Panc1 (cell line): ENCODE measurements around the gene KMT2C. TPM values are rescaled to one million over a fixed set of nuclear protein-coding genes. Genes with fewer than 3 reads are reported as not detected.

Source experiments
- total RNA-seq: library from RNA; stranded (reverse); gene quantifications from one replicate; pipeline ENCODE4 v1.2.1, GENCODE V29; 2021; ENCODE audit not compliant: unreplicated experiment

Gene KMT2C
- total RNA-seq, 1 experiment from 2014 or later = 42.5 TPM

Other genes with a start within 250 kb of the KMT2C start
- 10.3 TPM for gene XRCC2, start 240.1 kb upstream of the KMT2C start, total RNA-seq